ENCODE results near the gene PTPRD. TPM values are rescaled to one million over a fixed set of nuclear protein-coding genes. Genes with fewer than 3 reads are reported as not detected.
A peak's percentile ranks its signal among the peaks of the same experiment; 100 is the strongest.

The PTPRD gene
- total and polyA plus RNA-seq, 9 of the 15 experiments (the other 6 are each of a cell fraction or from before 2014, with no cell fraction given) = 0.11 TPM; not detected in 8

DNA sequence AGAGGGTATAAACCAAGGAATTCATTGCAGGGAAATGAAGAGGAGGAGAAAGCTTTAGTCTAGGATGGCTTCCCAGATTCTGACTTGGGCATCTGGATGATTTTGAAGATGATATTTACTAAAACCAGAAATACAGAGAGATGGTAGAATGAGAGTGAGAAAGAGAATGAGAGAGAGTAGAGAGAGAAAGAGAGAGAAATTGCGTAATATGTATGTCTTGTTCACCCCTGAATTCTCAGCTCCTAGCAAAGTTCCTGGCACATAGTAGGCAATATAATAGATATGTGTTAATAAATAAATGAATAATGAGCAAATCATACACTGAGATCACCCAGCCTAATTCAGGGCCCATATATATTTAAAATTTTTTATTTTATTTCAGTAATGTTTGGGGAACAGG, 1723.7 kb downstream of the PTPRD start:
- DNase-seq (ENCODE audit: extremely low read depth in 1 of 4, low spot score in 3 of 4) = no peak
- in situ Hi-C loops (cut with MboI) = no loop called here
- no TSS peak for BruUV-seq (replicated peaks)
- ChIA-PET POLR2A (no interaction called here), CTCF (ENCODE audit: low intra/inter-chr PET ratio) (no interaction called here)
- Histone ChIP-seq H3K27me3 (ENCODE audit: control insufficient read depth in 2 of 2, insufficient read depth in 2 of 2, low read length in 2 of 2) (no peaks in the 10 kb centered on the region), H3K4me3 (no peak overlapping the region), H3K4me1 (replicated peaks in 1 of 2; ENCODE audit: control insufficient read depth in 2 of 2, insufficient read depth in 2 of 2, low read length in 2 of 2) (no peaks in the 10 kb centered on the region), H4K20me1 (replicated peaks; ENCODE audit: control insufficient read depth, insufficient read depth, low read length) (no peaks in the 10 kb centered on the region), H3K9me1 (ENCODE audit: control insufficient read depth, insufficient read depth, low read length) (no peaks in the 10 kb centered on the region), H3K79me2 (ENCODE audit: control insufficient read depth, insufficient read depth, low read length) (no peaks in the 10 kb centered on the region), H3K9ac (ENCODE audit: insufficient read depth in 1 of 2, low read depth in 2 of 2, low read length in 2 of 2) (no peak overlapping the region), H2AFZ (ENCODE audit: low read depth, low read length) (no peak overlapping the region), H3K9me3 (replicated peaks; ENCODE audit: control insufficient read depth, insufficient read depth, low read depth, low read length) (no peaks in the 10 kb centered on the region), H3K4me2 (ENCODE audit: insufficient read depth, low read length) (no peak overlapping the region), H3K36me3 (ENCODE audit: control insufficient read depth, insufficient read depth, low read length) (no peaks in the 10 kb centered on the region), H3K27ac (ENCODE audit: extremely low read depth, low read depth, low read length) (no peak overlapping the region)
- FAIRE-seq = no peak
- ATAC-seq = no peak
- no CpG with 5 or more reads among the region's 1 CpG for WGBS (ENCODE audit: insufficient coverage, low coverage, missing lambda C conversion rate)
- intact Hi-C loops (cut with micrococcal nuclease) = no loop called here
- TF ChIP-seq CEBPG (CRISPR knock-in tag; IDR thresholded peaks at IDR 0.05) (no peak), CEBPG (tag; conservative IDR thresholded peaks at IDR 0.05 in 1 of 2, IDR thresholded peaks at IDR 0.05 in 1 of 2) (peak in 1 of 2 experiments; percentile 38; a peak in 1 of 4 replicates), ZNF232 (CRISPR knock-in tag; IDR thresholded peaks at IDR 0.05) (no peak), ATF7 (IDR thresholded peaks at IDR 0.05) (no peak), ZNF311 (CRISPR knock-in tag; IDR thresholded peaks at IDR 0.05) (no peak), KLF16 (IDR thresholded peaks at IDR 0.05) (no peak), ZNF316 (IDR thresholded peaks at IDR 0.05) (no peak)
- TF ChIP-seq, protein P1, sequence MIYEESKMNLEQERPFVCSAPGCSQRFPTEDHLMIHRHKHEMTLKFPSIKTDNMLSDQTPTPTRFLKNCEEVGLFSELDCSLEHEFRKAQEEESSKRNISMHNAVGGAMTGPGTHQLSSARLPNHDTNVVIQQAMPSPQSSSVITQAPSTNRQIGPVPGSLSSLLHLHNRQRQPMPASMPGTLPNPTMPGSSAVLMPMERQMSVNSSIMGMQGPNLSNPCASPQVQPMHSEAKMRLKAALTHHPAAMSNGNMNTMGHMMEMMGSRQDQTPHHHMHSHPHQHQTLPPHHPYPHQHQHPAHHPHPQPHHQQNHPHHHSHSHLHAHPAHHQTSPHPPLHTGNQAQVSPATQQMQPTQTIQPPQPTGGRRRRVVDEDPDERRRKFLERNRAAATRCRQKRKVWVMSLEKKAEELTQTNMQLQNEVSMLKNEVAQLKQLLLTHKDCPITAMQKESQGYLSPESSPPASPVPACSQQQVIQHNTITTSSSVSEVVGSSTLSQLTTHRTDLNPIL (CRISPR knock-in tag; IDR thresholded peaks at IDR 0.05) = no peak
